Measurements from ENCODE around the gene TBC1D10A.

DNA sequence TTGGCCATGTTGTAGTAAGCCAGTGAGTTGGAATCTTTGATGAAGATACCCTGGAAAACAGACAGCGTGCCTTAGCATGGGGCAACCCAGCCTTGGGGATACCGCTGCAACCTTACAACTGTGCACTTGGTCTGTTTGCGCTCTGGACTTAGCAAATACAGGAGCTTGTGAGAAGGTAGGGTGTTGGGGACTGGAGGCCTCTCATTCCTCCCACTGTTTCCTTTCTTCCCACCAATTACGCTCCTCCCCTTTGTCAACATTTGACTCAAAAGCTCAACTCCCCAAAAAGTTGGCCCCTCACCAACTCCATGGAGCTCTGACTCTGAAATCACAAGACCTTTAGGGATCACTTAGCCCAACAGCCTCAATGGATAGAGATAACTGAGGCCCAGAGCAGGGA lies 7.9 kb upstream of the TBC1D10A start:
- TF ChIP-seq, protein P1, sequence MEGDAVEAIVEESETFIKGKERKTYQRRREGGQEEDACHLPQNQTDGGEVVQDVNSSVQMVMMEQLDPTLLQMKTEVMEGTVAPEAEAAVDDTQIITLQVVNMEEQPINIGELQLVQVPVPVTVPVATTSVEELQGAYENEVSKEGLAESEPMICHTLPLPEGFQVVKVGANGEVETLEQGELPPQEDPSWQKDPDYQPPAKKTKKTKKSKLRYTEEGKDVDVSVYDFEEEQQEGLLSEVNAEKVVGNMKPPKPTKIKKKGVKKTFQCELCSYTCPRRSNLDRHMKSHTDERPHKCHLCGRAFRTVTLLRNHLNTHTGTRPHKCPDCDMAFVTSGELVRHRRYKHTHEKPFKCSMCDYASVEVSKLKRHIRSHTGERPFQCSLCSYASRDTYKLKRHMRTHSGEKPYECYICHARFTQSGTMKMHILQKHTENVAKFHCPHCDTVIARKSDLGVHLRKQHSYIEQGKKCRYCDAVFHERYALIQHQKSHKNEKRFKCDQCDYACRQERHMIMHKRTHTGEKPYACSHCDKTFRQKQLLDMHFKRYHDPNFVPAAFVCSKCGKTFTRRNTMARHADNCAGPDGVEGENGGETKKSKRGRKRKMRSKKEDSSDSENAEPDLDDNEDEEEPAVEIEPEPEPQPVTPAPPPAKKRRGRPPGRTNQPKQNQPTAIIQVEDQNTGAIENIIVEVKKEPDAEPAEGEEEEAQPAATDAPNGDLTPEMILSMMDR (IDR thresholded peaks at IDR 0.05; ENCODE audit: low read depth, low read length), result no peak
- TF ChIP-seq POLR2A (IDR thresholded peaks at IDR 0.05; ENCODE audit: extremely low read depth, insufficient read length) (no peak), MYC (IDR thresholded peaks at IDR 0.05; ENCODE audit: low read depth, low read length) (no peak)
- TF ChIP-seq, protein P2, sequence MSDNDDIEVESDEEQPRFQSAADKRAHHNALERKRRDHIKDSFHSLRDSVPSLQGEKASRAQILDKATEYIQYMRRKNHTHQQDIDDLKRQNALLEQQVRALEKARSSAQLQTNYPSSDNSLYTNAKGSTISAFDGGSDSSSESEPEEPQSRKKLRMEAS (IDR thresholded peaks at IDR 0.05; ENCODE audit: low read depth, low read length), result no peak
